ENCODE measurements around the gene DENND1C.

GRCh38 chr19:6530386-6531162 is 49.0 kb upstream of the DENND1C start, which contains the start of gene TNFSF9:
- peak; percentile 91 for TF ChIP-seq POLR2A (IDR thresholded peaks at IDR 0.05)
- TF ChIP-seq, protein P1, sequence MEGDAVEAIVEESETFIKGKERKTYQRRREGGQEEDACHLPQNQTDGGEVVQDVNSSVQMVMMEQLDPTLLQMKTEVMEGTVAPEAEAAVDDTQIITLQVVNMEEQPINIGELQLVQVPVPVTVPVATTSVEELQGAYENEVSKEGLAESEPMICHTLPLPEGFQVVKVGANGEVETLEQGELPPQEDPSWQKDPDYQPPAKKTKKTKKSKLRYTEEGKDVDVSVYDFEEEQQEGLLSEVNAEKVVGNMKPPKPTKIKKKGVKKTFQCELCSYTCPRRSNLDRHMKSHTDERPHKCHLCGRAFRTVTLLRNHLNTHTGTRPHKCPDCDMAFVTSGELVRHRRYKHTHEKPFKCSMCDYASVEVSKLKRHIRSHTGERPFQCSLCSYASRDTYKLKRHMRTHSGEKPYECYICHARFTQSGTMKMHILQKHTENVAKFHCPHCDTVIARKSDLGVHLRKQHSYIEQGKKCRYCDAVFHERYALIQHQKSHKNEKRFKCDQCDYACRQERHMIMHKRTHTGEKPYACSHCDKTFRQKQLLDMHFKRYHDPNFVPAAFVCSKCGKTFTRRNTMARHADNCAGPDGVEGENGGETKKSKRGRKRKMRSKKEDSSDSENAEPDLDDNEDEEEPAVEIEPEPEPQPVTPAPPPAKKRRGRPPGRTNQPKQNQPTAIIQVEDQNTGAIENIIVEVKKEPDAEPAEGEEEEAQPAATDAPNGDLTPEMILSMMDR (IDR thresholded peaks at IDR 0.05): no peak

Data from right lobe of liver (tissue), 4 donors.